GM21423 (cell line): ENCODE results near the gene CCDC88B.
"Not testable (repeated sequence)": the region's sequence is repeated elsewhere in the genome, so short reads cannot be mapped to it uniquely, and the experiment has no call there.

Experiments
- ATAC-seq: cut with Tn5 transposase; IDR thresholded peaks from one replicate; pipeline ENCODE4 v1.9.1; 2021; ENCODE audit warnings: mild to moderate bottlenecking, moderate library complexity; ENCODE audit not compliant: unreplicated experiment

CCDC88B gene

DNA sequence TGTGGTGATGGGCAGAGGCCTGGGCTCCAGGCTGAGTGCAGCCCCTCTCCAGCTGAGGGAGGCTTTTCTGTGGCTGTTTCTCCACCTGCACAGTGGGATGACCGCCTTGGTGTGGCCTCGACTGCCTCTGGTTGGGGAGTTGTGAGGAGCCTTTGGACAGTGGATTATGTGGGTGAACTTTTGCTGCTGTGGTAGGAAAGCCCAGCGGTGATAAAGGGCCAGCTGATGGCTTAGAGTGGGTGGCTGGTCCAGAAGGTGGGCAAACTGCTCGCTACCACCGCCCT is 36.0 kb upstream of the CCDC88B start:
- ATAC-seq, result no peak

DNA sequence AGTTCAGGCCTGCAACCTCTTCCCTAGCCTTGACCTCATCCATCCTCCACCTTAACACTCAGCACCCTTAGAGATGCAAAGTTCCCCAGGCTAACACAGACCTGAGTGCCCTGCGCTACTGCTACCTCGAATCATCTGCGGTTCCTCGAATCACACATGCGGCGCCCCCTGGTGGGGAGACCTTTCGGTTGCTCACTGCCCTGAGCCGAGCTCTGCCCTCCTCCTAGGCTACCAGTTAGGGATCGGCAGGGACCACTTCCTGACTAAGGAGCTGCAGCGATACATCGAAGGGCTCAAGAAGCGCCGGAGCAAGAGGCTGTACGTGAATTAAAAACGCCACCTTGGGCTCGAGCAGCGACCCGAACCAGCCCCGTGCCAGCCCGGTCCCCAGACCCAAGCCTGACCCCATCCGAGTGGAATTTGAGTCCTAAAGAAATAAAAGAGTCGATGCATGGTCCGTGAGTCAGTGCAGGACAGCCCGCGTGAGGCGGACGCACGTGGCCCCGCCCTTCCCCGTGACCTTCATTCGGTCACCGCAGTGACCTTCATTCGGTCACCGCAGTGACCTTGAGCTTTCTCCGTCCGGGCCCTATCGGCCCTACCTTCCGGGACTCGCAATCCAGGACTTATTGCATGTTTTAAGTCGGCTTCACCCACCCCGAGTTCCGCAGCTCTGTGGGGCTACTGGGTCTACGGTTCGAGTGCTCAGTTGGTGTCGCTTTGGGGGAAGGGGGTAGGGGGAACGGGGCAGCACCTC is 35.5 kb upstream of the CCDC88B start:
- peak; percentile 31 for ATAC-seq

DNA sequence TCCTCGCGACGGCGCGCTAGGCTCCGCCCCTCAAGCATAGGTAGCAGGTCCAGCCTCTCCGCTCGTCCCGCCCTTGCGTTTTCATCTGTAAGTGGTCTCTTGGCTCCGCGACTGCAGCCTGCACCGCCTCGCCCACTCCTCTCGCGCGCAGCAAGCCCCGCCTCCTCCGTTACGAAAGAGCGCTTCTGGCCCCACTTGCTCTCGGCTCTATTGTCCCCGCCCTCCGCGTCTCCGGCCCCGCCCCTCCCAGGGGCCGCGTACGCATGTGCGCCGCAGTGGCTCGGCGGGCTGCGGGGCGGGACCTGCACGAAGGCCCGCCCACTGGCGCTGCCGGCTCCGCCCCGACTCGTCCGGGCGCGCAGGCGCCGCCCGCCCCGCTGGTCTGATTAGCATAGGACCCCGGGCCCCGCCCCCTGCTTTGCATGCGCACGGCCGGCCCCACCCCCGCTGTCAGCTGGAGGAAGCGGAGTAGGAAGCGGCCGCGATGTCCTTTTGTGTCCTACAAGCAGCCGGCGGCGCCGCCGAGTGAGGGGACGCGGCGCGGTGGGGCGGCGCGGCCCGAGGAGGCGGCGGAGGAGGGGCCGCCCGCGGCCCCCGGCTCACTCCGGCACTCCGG is 34.8 kb upstream of the CCDC88B start, which contains the start of gene ESRRA:
ESRRA (plus strand) TSS at position 450 of the 616 bp plus-strand sequence. CDS start 1,656 bp downstream, outside the sequence.
- peak; percentile 69 for ATAC-seq

DNA sequence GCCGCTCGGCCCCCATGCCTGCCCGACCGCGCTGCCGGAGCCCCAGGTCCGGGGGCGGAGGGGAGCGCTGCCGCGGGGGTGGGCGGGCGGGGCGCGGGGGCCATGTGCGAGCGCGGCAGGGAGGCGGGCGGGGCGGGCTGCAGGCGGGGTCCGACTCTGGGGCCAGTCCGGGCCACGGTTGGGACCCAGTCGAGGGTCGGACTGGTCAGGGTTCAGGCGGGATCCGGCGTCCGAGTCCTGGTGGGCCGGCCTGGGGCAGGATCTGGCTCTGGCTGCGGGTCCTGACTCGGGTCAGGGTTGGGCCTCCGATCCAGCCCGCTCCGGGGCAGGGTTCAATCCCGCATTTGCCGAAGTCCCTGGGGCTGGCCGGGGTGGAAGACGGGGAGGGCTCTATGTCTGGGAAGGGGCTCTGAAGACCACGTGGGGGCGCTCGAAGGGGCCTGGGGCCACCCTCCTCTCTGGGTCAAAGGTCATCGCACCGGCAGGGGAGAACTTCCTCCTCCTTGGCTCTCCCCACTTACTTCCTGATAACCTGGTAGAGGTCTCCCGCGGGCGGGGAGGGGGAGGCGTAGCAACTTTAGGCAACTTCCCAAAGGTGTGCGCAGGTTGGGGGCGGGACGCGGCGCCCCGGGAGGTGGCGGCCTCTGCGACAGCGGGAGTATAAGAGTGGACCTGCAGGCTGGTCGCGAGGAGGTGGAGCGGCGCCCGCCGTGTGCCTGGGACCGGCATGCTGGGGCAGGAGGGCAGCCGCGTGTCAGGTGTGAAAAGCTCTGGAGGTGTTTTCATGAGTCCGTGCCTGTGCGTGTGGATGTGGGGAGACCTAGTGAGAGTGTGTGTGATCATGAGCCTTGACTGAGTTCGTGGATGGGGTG is 34.1 kb upstream of the CCDC88B start:
- peak; percentile 19 for ATAC-seq

- ATAC-seq, result no peak
Observed at GRCh38 chr11:64306563-64306875, 33.5 kb upstream of the CCDC88B start.

- no peak for ATAC-seq
Observed at GRCh38 chr11:64306876-64307622, 33.0 kb upstream of the CCDC88B start.

GRCh38 chr11:64307795-64308194 is 32.2 kb upstream of the CCDC88B start:
- not testable (repeated sequence) for ATAC-seq

GRCh38 chr11:64312947-64313346 is 27.1 kb upstream of the CCDC88B start:
- ATAC-seq, result no peak

DNA sequence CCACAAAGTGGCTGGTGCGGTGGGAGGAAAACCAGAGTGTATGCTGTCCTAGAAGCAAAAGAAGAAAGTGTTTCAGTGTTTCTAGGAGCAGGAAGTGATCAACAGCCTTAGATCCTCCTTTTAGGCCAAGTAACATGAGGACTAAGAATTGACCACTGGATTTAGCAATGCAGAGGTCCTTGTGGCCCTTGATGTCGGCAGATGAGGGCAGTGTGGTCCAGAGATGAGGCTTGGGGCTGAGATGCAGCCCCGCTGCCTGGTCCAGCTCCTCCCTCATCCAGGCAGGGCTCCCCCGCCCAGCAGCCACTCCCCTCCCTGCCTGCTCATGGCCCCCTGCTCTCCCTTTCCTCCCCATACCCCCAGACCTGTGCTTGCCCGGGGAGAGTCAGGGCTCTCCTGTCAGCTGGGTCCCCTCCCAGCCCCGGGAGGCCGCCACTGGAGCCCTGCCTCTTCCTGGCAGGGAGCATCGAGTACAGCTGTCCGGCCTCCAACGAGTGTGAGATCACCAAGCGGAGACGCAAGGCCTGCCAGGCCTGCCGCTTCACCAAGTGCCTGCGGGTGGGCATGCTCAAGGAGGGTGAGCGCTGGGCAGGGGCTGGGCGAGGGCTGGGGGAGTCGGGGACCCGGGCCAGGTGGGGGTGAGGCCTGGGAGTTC is 26.4 kb upstream of the CCDC88B start:
- no peak for ATAC-seq

DNA sequence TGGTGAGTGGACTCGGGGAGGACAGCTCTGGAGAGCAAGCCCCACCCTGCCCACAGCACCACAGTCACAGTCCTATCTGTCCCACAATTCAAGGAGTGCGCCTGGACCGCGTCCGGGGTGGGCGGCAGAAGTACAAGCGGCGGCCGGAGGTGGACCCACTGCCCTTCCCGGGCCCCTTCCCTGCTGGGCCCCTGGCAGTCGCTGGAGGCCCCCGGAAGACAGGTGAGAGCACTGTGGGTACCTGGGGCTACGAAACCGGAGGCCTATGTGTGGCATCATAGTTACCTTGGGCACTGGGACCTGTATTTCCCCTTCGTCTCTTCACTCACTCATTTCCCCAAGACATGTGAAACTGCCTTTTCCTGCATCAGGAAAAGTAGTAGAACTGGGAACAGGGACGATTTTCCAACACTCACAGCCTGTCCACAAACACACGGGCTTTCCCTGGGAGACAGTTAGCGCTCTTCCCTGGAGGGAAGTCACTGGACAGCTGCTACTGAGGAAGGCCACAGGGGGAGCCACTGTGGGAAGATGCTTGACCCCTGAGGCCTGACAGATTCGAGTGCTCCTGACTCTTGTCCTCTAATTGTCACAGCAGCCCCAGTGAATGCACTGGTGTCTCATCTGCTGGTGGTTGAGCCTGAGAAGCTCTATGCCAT is 25.7 kb upstream of the CCDC88B start:
- ATAC-seq, result no peak

GRCh38 chr11:64314805-64315561 is 25.0 kb upstream of the CCDC88B start:
- ATAC-seq, result no peak

- not testable (repeated sequence) for ATAC-seq
Observed at GRCh38 chr11:64315667-64316526, 24.1 kb upstream of the CCDC88B start.

- no peak for ATAC-seq
Observed at GRCh38 chr11:64316672-64317324, 23.2 kb upstream of the CCDC88B start.

GRCh38 chr11:64317325-64317960 is 22.6 kb upstream of the CCDC88B start, which contains the start of gene TRMT112:
Gene TRMT112, minus strand, starts transcription at chr11:64317559. Its CDS starts 33 bp downstream, at chr11:64317526.
- peak; percentile 64 for ATAC-seq

- peak; percentile 68 for ATAC-seq
Observed at GRCh38 chr11:64317961-64318765, 21.8 kb upstream of the CCDC88B start, which contains the start of gene PRDX5. Gene PRDX5, plus strand, starts transcription at chr11:64318121. Its CDS starts 95 bp downstream, at chr11:64318216.
